NT2/D1 (cell line): ENCODE data around the gene PPM1A.

Source experiments
- SUZ12 ChIP-seq: IDR thresholded peaks from 2 replicates; pipeline ENCODE4 v1.6.1; 2011; ENCODE audit not compliant: insufficient read length, insufficient read depth; ENCODE audit errors: extremely low read depth
- YY1 ChIP-seq: IDR thresholded peaks from 2 replicates; pipeline ENCODE4 v1.6.1; 2011; ENCODE audit not compliant: insufficient read length, insufficient read depth
- ZNF274 ChIP-seq: IDR thresholded peaks from 2 replicates; pipeline ENCODE4 v1.6.1; 2011; ENCODE audit warnings: mild to moderate bottlenecking, low read depth, low read length

- no peak for TF ChIP-seq YY1
- no peak for TF ChIP-seq ZNF274
- TF ChIP-seq SUZ12: no peak
These were observed at the start of gene PPM1A for GRCh38 chr14:60248697-60249318.
